Tibial nerve (tissue), 3 donors: ENCODE measurements around the gene MEA1.

Source experiments
- CTCF ChIP-seq, 5 experiments: fragments of 200-600 bp in 3 of 5; fragments of 450-650 bp in 2 of 5; sonication (generic) in 3 of 5; IDR thresholded peaks; one replicate each; pipeline ENCODE4 v1.5.1; 2016 to 2019; ENCODE audit warnings: antibody characterized with exemption in 5 of 5, mild to moderate bottlenecking in 3 of 5, moderate library complexity in 2 of 5
- POLR2A ChIP-seq, 2 donors: fragments of 450-650 bp; IDR thresholded peaks; one replicate each; pipeline ENCODE4 v1.6.1; 2017; ENCODE audit warnings: antibody characterized with exemption in 2 of 2, mild to moderate bottlenecking in 2 of 2, moderate library complexity in 2 of 2

GRCh38 chr6:43034190-43034525, 20.4 kb upstream of the MEA1 start:
- TF ChIP-seq CTCF (IDR thresholded peaks at IDR 0.05) (no peak), POLR2A (IDR thresholded peaks at IDR 0.05) (no peak)
